ENCODE data around the gene CACNA2D3.

The CACNA2D3 gene

DNA sequence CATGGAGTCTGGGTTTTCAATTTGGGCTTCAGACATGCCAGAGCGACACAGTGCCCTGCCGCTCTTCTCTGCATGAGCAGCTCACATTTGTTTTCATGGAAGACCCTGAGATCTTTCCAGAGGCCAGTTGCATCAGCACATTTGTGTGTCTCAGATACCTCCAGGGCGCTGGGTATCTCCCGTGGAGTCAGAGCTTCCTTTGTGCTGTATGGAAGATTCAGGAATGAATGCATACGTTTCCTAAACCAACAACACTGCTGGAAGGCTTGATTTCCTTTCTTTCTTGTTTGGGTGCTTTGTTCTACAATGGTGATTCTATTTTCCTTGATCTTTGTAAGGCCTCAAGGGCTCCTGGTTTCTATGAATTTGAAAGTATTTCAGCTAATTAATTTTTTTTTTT lies 106.5 kb downstream of the CACNA2D3 start:
- H3K27me3 ChIP-seq (ENCODE audit: control insufficient read depth in 2 of 2, insufficient read depth in 2 of 2, low read length in 2 of 2): no peaks in the 10 kb centered on the region
- H3K36me3 ChIP-seq (ENCODE audit: control insufficient read depth in 2 of 2, insufficient read depth in 2 of 2, low read length in 2 of 2): no peaks in the 10 kb centered on the region
- no peak overlapping the region for H3K4me3 ChIP-seq (ENCODE audit: low read length in 2 of 2)
- peaks cover 8% of the 10 kb centered on the region in 2 donors for H3K4me1 ChIP-seq (ENCODE audit: control insufficient read depth in 2 of 2, insufficient read depth in 2 of 2, low read length in 2 of 2)
- no peaks in the 10 kb centered on the region for H3K9me3 ChIP-seq (ENCODE audit: control insufficient read depth in 2 of 2, low read length in 2 of 2)
- no peak overlapping the region for H3K9ac ChIP-seq (ENCODE audit: low read depth in 1 of 2, low read length in 2 of 2)
- no peak overlapping the region for H3K27ac ChIP-seq (ENCODE audit: low read depth in 2 of 2, low read length in 2 of 2)

- no peak overlapping the region for H3K27ac ChIP-seq (ENCODE audit: low read depth in 2 of 2, low read length in 2 of 2)
- no peak overlapping the region for H3K9ac ChIP-seq (ENCODE audit: low read depth in 1 of 2, low read length in 2 of 2)
- H3K36me3 ChIP-seq (ENCODE audit: control insufficient read depth in 2 of 2, insufficient read depth in 2 of 2, low read length in 2 of 2): no peaks in the 10 kb centered on the region
- H3K4me1 ChIP-seq (ENCODE audit: control insufficient read depth in 2 of 2, insufficient read depth in 2 of 2, low read length in 2 of 2): peaks cover 8% of the 10 kb centered on the region in 2 donors
- no peaks in the 10 kb centered on the region for H3K27me3 ChIP-seq (ENCODE audit: control insufficient read depth in 2 of 2, insufficient read depth in 2 of 2, low read length in 2 of 2)
- no peaks in the 10 kb centered on the region for H3K9me3 ChIP-seq (ENCODE audit: control insufficient read depth in 2 of 2, low read length in 2 of 2)
- H3K4me3 ChIP-seq (ENCODE audit: low read length in 2 of 2): no peak overlapping the region
Measured at GRCh38 chr3:54232618-54233017, 110.3 kb downstream of the CACNA2D3 start.

- Histone ChIP-seq H3K4me3 (ENCODE audit: low read length in 2 of 2) (no peak overlapping the region), H3K27ac (ENCODE audit: low read depth in 2 of 2, low read length in 2 of 2) (no peak overlapping the region), H3K27me3 (ENCODE audit: control insufficient read depth in 2 of 2, insufficient read depth in 2 of 2, low read length in 2 of 2) (no peaks in the 10 kb centered on the region), H3K9ac (ENCODE audit: low read depth in 1 of 2, low read length in 2 of 2) (no peak overlapping the region), H3K4me1 (ENCODE audit: control insufficient read depth in 2 of 2, insufficient read depth in 2 of 2, low read length in 2 of 2) (peaks cover 8% of the 10 kb centered on the region in 2 donors), H3K9me3 (ENCODE audit: control insufficient read depth in 2 of 2, low read length in 2 of 2) (no peaks in the 10 kb centered on the region), H3K36me3 (ENCODE audit: control insufficient read depth in 2 of 2, insufficient read depth in 2 of 2, low read length in 2 of 2) (no peaks in the 10 kb centered on the region)
Measured at GRCh38 chr3:54235998-54236397, 113.6 kb downstream of the CACNA2D3 start.

- H3K4me3 ChIP-seq (ENCODE audit: low read length in 2 of 2): no peak overlapping the region
- no peaks in the 10 kb centered on the region for H3K27me3 ChIP-seq (ENCODE audit: control insufficient read depth in 2 of 2, insufficient read depth in 2 of 2, low read length in 2 of 2)
- H3K36me3 ChIP-seq (ENCODE audit: control insufficient read depth in 2 of 2, insufficient read depth in 2 of 2, low read length in 2 of 2): no peaks in the 10 kb centered on the region
- peaks cover 5 to 6% of the 10 kb centered on the region in 2 donors for H3K4me1 ChIP-seq (ENCODE audit: control insufficient read depth in 2 of 2, insufficient read depth in 2 of 2, low read length in 2 of 2)
- H3K9ac ChIP-seq (ENCODE audit: low read depth in 1 of 2, low read length in 2 of 2): no peak overlapping the region
- no peaks in the 10 kb centered on the region for H3K9me3 ChIP-seq (ENCODE audit: control insufficient read depth in 2 of 2, low read length in 2 of 2)
- H3K27ac ChIP-seq (ENCODE audit: low read depth in 2 of 2, low read length in 2 of 2): no peak overlapping the region
Measured at GRCh38 chr3:54237109-54237508, 114.8 kb downstream of the CACNA2D3 start.

DNA sequence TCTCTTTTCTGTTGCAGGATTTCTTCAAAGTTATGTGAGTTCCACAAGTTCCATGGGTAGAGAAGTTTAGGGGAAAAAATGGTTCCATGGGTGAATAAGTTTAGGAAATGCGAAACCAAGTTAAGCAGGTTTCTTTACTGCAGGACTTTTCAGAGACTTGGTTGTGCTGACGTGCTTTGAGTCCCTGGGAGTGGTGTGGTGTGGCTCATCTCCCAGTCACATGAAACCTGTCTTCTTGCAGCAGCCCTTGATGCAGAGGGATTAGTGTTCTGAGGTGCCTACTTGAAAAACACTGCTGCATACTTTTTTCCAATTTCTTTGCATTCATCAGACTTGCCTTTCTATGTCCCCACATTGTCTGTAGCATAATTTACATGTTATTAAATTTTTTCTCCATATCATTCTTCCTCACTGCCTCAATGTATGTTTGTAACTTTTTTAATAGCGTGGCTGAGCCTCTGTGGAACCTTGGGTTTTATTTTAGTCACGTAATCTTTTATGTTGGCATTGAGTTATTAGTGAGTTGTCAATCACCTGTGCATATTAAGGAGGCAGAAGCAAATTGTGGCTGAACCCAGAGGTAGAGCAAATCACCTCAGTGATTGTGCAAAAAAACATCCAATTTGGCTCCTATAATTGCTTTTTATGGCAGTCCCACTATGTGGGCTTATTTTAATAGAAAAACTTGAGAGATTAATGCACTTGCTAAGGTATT lies 115.6 kb downstream of the CACNA2D3 start:
- H3K36me3 ChIP-seq (ENCODE audit: control insufficient read depth in 2 of 2, insufficient read depth in 2 of 2, low read length in 2 of 2): no peaks in the 10 kb centered on the region
- H3K9me3 ChIP-seq (ENCODE audit: control insufficient read depth in 2 of 2, low read length in 2 of 2): no peaks in the 10 kb centered on the region
- H3K27me3 ChIP-seq (ENCODE audit: control insufficient read depth in 2 of 2, insufficient read depth in 2 of 2, low read length in 2 of 2): no peaks in the 10 kb centered on the region
- H3K4me3 ChIP-seq (ENCODE audit: low read length in 2 of 2): no peak overlapping the region
- H3K4me1 ChIP-seq (ENCODE audit: control insufficient read depth in 2 of 2, insufficient read depth in 2 of 2, low read length in 2 of 2): no peaks in the 10 kb centered on the region
- H3K27ac ChIP-seq (ENCODE audit: low read depth in 2 of 2, low read length in 2 of 2): no peak overlapping the region
- H3K9ac ChIP-seq (ENCODE audit: low read depth in 1 of 2, low read length in 2 of 2): no peak overlapping the region

GRCh38 chr3:54240309-54240708 lies 118.0 kb downstream of the CACNA2D3 start:
- Histone ChIP-seq H3K4me3 (ENCODE audit: low read length in 2 of 2) (no peak overlapping the region), H3K9ac (ENCODE audit: low read depth in 1 of 2, low read length in 2 of 2) (no peak overlapping the region), H3K27ac (ENCODE audit: low read depth in 2 of 2, low read length in 2 of 2) (no peak overlapping the region), H3K4me1 (ENCODE audit: control insufficient read depth in 2 of 2, insufficient read depth in 2 of 2, low read length in 2 of 2) (no peaks in the 10 kb centered on the region), H3K36me3 (ENCODE audit: control insufficient read depth in 2 of 2, insufficient read depth in 2 of 2, low read length in 2 of 2) (no peaks in the 10 kb centered on the region), H3K27me3 (ENCODE audit: control insufficient read depth in 2 of 2, insufficient read depth in 2 of 2, low read length in 2 of 2) (no peaks in the 10 kb centered on the region), H3K9me3 (ENCODE audit: control insufficient read depth in 2 of 2, low read length in 2 of 2) (no peaks in the 10 kb centered on the region)

DNA sequence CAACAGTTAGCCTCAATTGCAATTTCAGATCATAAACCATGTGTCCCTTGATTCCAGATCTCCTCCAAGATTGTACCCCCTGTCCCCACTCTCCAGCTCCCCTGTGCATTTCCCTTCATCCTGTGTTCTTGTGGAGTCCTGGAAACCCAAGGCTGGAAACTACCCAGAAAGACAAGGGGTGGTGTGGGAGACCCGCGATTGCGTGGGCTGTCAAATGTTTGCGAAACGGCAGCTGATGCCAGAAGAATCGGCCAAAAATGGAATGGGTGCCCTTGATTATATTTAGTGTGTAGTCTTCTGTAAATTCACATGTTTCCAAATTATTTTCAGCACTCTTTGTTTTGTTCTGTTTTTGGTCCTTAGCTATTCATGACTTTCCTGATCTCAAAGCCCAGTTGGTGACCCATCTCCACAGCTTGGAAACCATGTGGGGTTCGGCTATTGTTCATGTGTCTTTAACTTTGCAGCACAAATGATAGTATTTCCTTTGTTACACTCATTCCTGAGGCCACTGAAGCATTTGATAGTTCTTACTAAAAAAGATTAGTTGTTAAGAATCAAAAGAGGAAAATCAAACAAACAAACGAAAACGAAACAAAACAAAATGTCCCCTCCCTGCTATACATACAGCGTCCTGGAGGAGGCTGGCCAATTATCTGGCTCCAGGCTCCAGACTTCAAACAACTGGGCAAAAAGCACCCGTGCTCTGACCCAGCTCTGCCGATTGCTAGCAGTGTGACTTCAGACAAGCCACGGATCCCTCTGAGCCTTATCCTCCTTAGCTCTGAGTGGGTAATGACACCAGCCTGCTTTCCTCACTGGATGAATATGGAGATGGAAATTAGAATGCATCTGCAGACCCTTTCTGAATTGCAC lies 120.9 kb downstream of the CACNA2D3 start:
- Histone ChIP-seq H3K27ac (ENCODE audit: low read depth in 2 of 2, low read length in 2 of 2) (no peak overlapping the region), H3K9ac (ENCODE audit: low read depth in 1 of 2, low read length in 2 of 2) (no peak overlapping the region), H3K36me3 (ENCODE audit: control insufficient read depth in 2 of 2, insufficient read depth in 2 of 2, low read length in 2 of 2) (no peaks in the 10 kb centered on the region), H3K27me3 (ENCODE audit: control insufficient read depth in 2 of 2, insufficient read depth in 2 of 2, low read length in 2 of 2) (no peaks in the 10 kb centered on the region), H3K4me3 (ENCODE audit: low read length in 2 of 2) (peak overlapping the region; percentile 8), H3K9me3 (ENCODE audit: control insufficient read depth in 2 of 2, low read length in 2 of 2) (no peaks in the 10 kb centered on the region), H3K4me1 (ENCODE audit: control insufficient read depth in 2 of 2, insufficient read depth in 2 of 2, low read length in 2 of 2) (no peaks in the 10 kb centered on the region)

- Histone ChIP-seq H3K9me3 (ENCODE audit: control insufficient read depth in 2 of 2, low read length in 2 of 2) (no peaks in the 10 kb centered on the region), H3K4me1 (ENCODE audit: control insufficient read depth in 2 of 2, insufficient read depth in 2 of 2, low read length in 2 of 2) (no peaks in the 10 kb centered on the region), H3K4me3 (ENCODE audit: low read length in 2 of 2) (peak overlapping the region; percentile 8), H3K36me3 (ENCODE audit: control insufficient read depth in 2 of 2, insufficient read depth in 2 of 2, low read length in 2 of 2) (no peaks in the 10 kb centered on the region), H3K27me3 (ENCODE audit: control insufficient read depth in 2 of 2, insufficient read depth in 2 of 2, low read length in 2 of 2) (no peaks in the 10 kb centered on the region), H3K27ac (ENCODE audit: low read depth in 2 of 2, low read length in 2 of 2) (no peak overlapping the region), H3K9ac (ENCODE audit: low read depth in 1 of 2, low read length in 2 of 2) (no peak overlapping the region)
Measured at GRCh38 chr3:54243960-54244682, 121.8 kb downstream of the CACNA2D3 start.

DNA sequence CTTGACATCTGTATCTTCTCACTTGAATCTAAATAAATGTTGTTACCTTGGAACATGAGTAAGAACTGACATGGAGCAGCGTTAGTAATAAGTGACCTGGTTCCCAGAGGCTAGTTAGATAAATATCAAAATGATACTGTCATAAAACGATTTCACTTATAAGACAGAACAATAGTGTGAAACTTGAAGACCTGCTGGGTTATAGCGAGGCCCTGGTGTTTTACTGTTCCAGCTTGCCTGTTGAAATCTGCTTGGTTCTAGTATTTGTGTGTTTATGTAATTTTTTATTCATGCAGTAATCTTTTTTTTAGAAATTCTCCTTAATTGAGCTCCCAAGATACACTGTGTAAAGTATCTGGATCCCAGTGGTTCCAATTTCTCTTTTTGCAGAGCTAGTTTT lies 129.4 kb downstream of the CACNA2D3 start:
- Histone ChIP-seq H3K4me1 (ENCODE audit: control insufficient read depth in 2 of 2, insufficient read depth in 2 of 2, low read length in 2 of 2) (no peaks in the 10 kb centered on the region), H3K4me3 (ENCODE audit: low read length in 2 of 2) (no peak overlapping the region), H3K9ac (ENCODE audit: low read depth in 1 of 2, low read length in 2 of 2) (no peak overlapping the region), H3K36me3 (ENCODE audit: control insufficient read depth in 2 of 2, insufficient read depth in 2 of 2, low read length in 2 of 2) (no peaks in the 10 kb centered on the region), H3K9me3 (ENCODE audit: control insufficient read depth in 2 of 2, low read length in 2 of 2) (no peaks in the 10 kb centered on the region), H3K27ac (ENCODE audit: low read depth in 2 of 2, low read length in 2 of 2) (no peak overlapping the region), H3K27me3 (ENCODE audit: control insufficient read depth in 2 of 2, insufficient read depth in 2 of 2, low read length in 2 of 2) (no peaks in the 10 kb centered on the region)

Data from mucosa of rectum (tissue), 2 donors.